ENCODE results near the gene SMCO4. TPM values are rescaled to one million over a fixed set of nuclear protein-coding genes. Genes with fewer than 3 reads are reported as not detected.
A peak's percentile ranks its signal among the peaks of the same experiment; 100 is the strongest.

Gene SMCO4
- total and polyA plus RNA-seq, 2 experiments from 2014 or later, result 36.1 to 60.9 TPM

DNA sequence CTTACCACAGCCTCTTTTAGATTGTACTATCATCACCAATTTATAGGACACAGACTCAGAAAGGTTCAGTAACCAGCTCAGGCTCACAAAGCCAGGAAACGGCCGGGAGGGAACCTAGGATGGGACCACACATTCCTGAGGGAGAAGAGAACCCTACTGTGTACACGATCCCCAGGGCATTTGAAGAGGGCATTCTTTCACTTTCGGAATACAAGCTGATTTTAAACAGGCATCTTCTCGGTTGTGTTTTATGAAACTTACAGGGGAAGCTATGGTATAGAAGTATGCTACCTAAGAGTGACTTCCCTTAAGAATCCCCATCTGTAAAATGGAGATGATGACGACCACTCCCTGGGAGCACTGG lies 19.0 kb downstream of the SMCO4 start:
- peaks cover 77% of the 10 kb centered on the region for H3K79me2 ChIP-seq
- DNase-seq (ENCODE audit: low spot score), result no peak
- TF ChIP-seq, protein P1, sequence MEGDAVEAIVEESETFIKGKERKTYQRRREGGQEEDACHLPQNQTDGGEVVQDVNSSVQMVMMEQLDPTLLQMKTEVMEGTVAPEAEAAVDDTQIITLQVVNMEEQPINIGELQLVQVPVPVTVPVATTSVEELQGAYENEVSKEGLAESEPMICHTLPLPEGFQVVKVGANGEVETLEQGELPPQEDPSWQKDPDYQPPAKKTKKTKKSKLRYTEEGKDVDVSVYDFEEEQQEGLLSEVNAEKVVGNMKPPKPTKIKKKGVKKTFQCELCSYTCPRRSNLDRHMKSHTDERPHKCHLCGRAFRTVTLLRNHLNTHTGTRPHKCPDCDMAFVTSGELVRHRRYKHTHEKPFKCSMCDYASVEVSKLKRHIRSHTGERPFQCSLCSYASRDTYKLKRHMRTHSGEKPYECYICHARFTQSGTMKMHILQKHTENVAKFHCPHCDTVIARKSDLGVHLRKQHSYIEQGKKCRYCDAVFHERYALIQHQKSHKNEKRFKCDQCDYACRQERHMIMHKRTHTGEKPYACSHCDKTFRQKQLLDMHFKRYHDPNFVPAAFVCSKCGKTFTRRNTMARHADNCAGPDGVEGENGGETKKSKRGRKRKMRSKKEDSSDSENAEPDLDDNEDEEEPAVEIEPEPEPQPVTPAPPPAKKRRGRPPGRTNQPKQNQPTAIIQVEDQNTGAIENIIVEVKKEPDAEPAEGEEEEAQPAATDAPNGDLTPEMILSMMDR (IDR thresholded peaks at IDR 0.05; ENCODE audit: poor library complexity), result no peak
- TF ChIP-seq EZH2 (IDR thresholded peaks at IDR 0.05; ENCODE audit: borderline replicate concordance) (no peak), EZH2phosphoT487 (IDR thresholded peaks at IDR 0.05; ENCODE audit: low read depth, severe bottlenecking, unreplicated experiment) (no peak)
- no peaks in the 10 kb centered on the region for H4K20me1 ChIP-seq (ENCODE audit: insufficient read depth, poor library complexity, severe bottlenecking)
- H3K36me3 ChIP-seq (replicated peaks; ENCODE audit: insufficient read depth, low read depth), result no peaks in the 10 kb centered on the region
- H3K4me1 ChIP-seq (ENCODE audit: insufficient read depth), result peaks cover 31% of the 10 kb centered on the region
- H3K9me3 ChIP-seq (ENCODE audit: low read depth), result no peaks in the 10 kb centered on the region
- 65% methylated on average over 6 of the region's 6 CpGs for WGBS (ENCODE audit: low lambda C conversion rate, missing lambda C conversion rate)
- no peaks in the 10 kb centered on the region for H3K9me2 ChIP-seq (replicated peaks; ENCODE audit: insufficient read depth)
- H3K4me2 ChIP-seq, result peak overlapping the region; percentile 40
- no peak overlapping the region for H3K27ac ChIP-seq
- H3K27me3 ChIP-seq, result no peaks in the 10 kb centered on the region
- no peak overlapping the region for H2AFZ ChIP-seq
- no peak overlapping the region for H3K4me3 ChIP-seq

DNA sequence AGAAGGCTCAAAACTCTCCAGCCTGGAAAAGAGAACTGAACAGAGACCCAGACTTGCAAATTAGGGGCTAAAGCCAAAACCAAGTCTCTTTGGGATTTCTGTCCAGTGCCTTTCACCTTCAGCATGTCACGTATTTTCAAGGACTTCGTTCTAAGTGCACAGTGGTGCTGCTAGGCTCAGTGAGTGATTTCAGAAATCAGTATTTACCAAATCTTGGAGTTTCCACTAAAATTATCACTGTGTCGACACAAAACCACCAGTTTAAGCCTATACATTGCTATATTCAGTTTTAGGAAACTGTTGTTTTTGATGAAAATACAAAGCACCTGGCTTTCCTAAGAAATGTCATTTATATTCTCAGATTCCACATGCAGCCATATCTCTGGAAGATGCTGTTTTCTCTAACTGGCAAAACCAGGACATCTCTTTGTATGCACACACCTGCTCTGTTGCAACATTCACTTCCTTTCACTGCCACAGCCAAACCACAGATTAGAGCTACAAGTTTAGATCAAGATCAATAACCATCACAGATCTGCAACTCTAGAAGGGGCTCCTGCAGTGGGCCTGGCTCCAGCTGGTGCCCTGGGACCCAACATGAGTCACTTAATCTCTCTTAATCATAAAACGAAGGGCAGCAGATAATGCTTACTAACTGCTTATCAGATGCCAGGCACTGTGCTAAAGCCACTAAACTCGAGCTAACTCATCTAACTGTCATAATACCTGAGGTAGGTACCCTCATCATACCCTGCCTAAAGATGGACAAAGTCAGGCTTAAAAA lies 22.3 kb downstream of the SMCO4 start:
- peaks cover 73% of the 10 kb centered on the region for H3K79me2 ChIP-seq
- H3K4me2 ChIP-seq, result no peak overlapping the region
- H2AFZ ChIP-seq, result no peak overlapping the region
- H3K4me1 ChIP-seq (ENCODE audit: insufficient read depth), result peaks cover 14% of the 10 kb centered on the region
- no peak for DNase-seq (ENCODE audit: low spot score)
- peaks cover 4% of the 10 kb centered on the region for H4K20me1 ChIP-seq (ENCODE audit: insufficient read depth, poor library complexity, severe bottlenecking)
- WGBS (ENCODE audit: low lambda C conversion rate, missing lambda C conversion rate), result 68% methylated on average over 5 of the region's 5 CpGs
- H3K9me2 ChIP-seq (replicated peaks; ENCODE audit: insufficient read depth), result no peaks in the 10 kb centered on the region
- TF ChIP-seq, protein P1 (IDR thresholded peaks at IDR 0.05; ENCODE audit: poor library complexity), result no peak
- TF ChIP-seq EZH2phosphoT487 (IDR thresholded peaks at IDR 0.05; ENCODE audit: low read depth, severe bottlenecking, unreplicated experiment), result no peak
- no peak overlapping the region for H3K27ac ChIP-seq
- no peaks in the 10 kb centered on the region for H3K9me3 ChIP-seq (ENCODE audit: low read depth)
- H3K27me3 ChIP-seq, result no peaks in the 10 kb centered on the region
- H3K4me3 ChIP-seq, result no peak overlapping the region
- H3K36me3 ChIP-seq (replicated peaks; ENCODE audit: insufficient read depth, low read depth), result no peaks in the 10 kb centered on the region

DNA sequence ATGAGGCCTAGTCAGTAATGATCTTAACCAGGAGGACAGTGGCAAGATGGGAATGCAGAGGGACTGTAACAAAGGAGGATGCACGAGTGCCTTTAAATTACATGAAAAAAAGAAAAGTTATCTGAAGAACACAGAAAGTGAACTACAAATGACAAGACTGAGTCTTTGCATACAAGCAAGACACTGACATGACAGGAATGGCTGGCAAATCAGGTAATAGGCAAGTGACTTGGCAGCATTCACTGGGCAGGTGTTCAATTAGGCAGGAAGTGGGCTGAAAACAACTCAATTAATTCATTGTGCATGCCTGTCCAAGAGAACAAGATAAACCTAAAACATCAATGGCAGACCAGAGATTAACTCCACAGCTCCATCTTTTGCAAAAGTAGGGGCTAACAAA lies 24.0 kb downstream of the SMCO4 start:
- no peaks in the 10 kb centered on the region for H3K9me3 ChIP-seq (ENCODE audit: low read depth)
- H3K36me3 ChIP-seq (replicated peaks; ENCODE audit: insufficient read depth, low read depth), result no peaks in the 10 kb centered on the region
- no peak overlapping the region for H3K4me3 ChIP-seq
- no peak for TF ChIP-seq EZH2 (IDR thresholded peaks at IDR 0.05; ENCODE audit: borderline replicate concordance)
- TF ChIP-seq, protein P1 (IDR thresholded peaks at IDR 0.05; ENCODE audit: poor library complexity), result no peak
- no peak for TF ChIP-seq EZH2phosphoT487 (IDR thresholded peaks at IDR 0.05; ENCODE audit: low read depth, severe bottlenecking, unreplicated experiment)
- H4K20me1 ChIP-seq (ENCODE audit: insufficient read depth, poor library complexity, severe bottlenecking), result peaks cover 4% of the 10 kb centered on the region
- no peak overlapping the region for H3K27ac ChIP-seq
- peaks cover 68% of the 10 kb centered on the region for H3K79me2 ChIP-seq
- H3K4me2 ChIP-seq, result no peak overlapping the region
- no peak for DNase-seq (ENCODE audit: low spot score)
- H3K9me2 ChIP-seq (replicated peaks; ENCODE audit: insufficient read depth), result no peaks in the 10 kb centered on the region
- no peaks in the 10 kb centered on the region for H3K27me3 ChIP-seq
- no peak overlapping the region for H2AFZ ChIP-seq
- H3K4me1 ChIP-seq (ENCODE audit: insufficient read depth), result peaks cover 2% of the 10 kb centered on the region
- 75% methylated on average over 1 of the region's 1 CpG for WGBS (ENCODE audit: low lambda C conversion rate, missing lambda C conversion rate)
